Measurements from ENCODE around the gene RALGPS1. TPM values are rescaled to one million over a fixed set of nuclear protein-coding genes. Genes with fewer than 3 reads are reported as not detected.

RALGPS1 gene
- total and polyA plus RNA-seq, 2 of the 13 experiments (the other 11 are each of a cell fraction or from before 2014, with no cell fraction given) = 3.7 to 6.5 TPM

DNA sequence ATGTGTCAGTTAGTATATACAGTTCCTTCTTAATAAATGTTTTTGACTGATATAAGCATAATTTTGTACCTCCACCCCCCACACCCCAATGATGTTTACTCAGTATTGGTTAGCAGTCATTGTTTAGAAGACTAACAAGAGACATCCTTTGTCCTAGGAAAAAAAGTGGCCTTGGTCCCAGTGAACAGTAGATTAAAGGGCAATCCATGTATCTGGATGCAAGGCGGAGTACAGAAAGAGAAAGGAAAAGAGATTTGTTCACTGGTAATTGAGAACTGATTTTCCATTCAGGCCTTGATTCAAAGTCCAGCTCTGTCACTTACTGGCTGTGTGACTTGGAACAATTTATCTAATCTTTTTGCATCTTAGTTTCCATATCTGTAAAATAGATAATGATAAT, 4.6 kb downstream of the RALGPS1 start (continued):
- TF ChIP-seq, protein P1, sequence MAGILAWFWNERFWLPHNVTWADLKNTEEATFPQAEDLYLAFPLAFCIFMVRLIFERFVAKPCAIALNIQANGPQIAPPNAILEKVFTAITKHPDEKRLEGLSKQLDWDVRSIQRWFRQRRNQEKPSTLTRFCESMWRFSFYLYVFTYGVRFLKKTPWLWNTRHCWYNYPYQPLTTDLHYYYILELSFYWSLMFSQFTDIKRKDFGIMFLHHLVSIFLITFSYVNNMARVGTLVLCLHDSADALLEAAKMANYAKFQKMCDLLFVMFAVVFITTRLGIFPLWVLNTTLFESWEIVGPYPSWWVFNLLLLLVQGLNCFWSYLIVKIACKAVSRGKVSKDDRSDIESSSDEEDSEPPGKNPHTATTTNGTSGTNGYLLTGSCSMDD (CRISPR knock-in tag; IDR thresholded peaks at IDR 0.05) = no peak
- TF ChIP-seq SETDB1 (CRISPR knock-in tag; IDR thresholded peaks at IDR 0.05; ENCODE audit: borderline replicate concordance) (no peak), PPARG (CRISPR knock-in tag; conservative IDR thresholded peaks at IDR 0.05) (peak; percentile 82), CEBPB (IDR thresholded peaks at IDR 0.05; ENCODE audit: borderline replicate concordance, low read depth, low read length) (no peak), DNMT3B (CRISPR knock-in tag; conservative IDR thresholded peaks at IDR 0.05) (no peak), IRF2 (CRISPR knock-in tag; IDR thresholded peaks at IDR 0.05) (peak; percentile 51; the same call in 1 of the 2 replicates), PCBP2 (optimal IDR thresholded peaks at IDR 0.05; ENCODE audit: low read depth, low read length, poor library complexity, severe bottlenecking) (no peak), ZNF572 (CRISPR knock-in tag; IDR thresholded peaks at IDR 0.05) (no peak), KMT2A (CRISPR knock-in tag; IDR thresholded peaks at IDR 0.05) (no peak), NCOA2 (CRISPR knock-in tag; IDR thresholded peaks at IDR 0.05) (peak; percentile 71; the same call in 1 of the 2 replicates), ZSCAN31 (CRISPR knock-in tag; IDR thresholded peaks at IDR 0.05; ENCODE audit: low read depth) (no peak), CCAR2 (optimal IDR thresholded peaks at IDR 0.05; ENCODE audit: low read depth, low read length) (no peak), ZNF546 (CRISPR knock-in tag; conservative IDR thresholded peaks at IDR 0.05) (no peak), HMGA1 (CRISPR knock-in tag; conservative IDR thresholded peaks at IDR 0.05) (no peak), AHR (CRISPR knock-in tag; IDR thresholded peaks at IDR 0.05) (no peak), DR1 (CRISPR knock-in tag; IDR thresholded peaks at IDR 0.05) (no peak), ZKSCAN1 (IDR thresholded peaks at IDR 0.05; ENCODE audit: low read length) (no peak), ZNF230 (CRISPR knock-in tag; IDR thresholded peaks at IDR 0.05) (no peak), LCORL (IDR thresholded peaks at IDR 0.05) (no peak), LCORL (CRISPR knock-in tag; IDR thresholded peaks at IDR 0.05) (0 out of 2 replicates have a peak, but pooled peaks have one; percentile 28), MAF1 (CRISPR knock-in tag; IDR thresholded peaks at IDR 0.05; ENCODE audit: borderline replicate concordance) (no peak), ETV6 (CRISPR knock-in tag; conservative IDR thresholded peaks at IDR 0.05) (no peak), NR2F6 (IDR thresholded peaks at IDR 0.05) (peak; percentile 35), NR2F6 (CRISPR knock-in tag; IDR thresholded peaks at IDR 0.05) (0 out of 2 replicates have a peak, but pooled peaks have one; percentile 51)
- TF ChIP-seq, protein P2, sequence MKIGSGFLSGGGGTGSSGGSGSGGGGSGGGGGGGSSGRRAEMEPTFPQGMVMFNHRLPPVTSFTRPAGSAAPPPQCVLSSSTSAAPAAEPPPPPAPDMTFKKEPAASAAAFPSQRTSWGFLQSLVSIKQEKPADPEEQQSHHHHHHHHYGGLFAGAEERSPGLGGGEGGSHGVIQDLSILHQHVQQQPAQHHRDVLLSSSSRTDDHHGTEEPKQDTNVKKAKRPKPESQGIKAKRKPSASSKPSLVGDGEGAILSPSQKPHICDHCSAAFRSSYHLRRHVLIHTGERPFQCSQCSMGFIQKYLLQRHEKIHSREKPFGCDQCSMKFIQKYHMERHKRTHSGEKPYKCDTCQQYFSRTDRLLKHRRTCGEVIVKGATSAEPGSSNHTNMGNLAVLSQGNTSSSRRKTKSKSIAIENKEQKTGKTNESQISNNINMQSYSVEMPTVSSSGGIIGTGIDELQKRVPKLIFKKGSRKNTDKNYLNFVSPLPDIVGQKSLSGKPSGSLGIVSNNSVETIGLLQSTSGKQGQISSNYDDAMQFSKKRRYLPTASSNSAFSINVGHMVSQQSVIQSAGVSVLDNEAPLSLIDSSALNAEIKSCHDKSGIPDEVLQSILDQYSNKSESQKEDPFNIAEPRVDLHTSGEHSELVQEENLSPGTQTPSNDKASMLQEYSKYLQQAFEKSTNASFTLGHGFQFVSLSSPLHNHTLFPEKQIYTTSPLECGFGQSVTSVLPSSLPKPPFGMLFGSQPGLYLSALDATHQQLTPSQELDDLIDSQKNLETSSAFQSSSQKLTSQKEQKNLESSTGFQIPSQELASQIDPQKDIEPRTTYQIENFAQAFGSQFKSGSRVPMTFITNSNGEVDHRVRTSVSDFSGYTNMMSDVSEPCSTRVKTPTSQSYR (CRISPR knock-in tag; IDR thresholded peaks at IDR 0.05; ENCODE audit: borderline replicate concordance) = peak; percentile 88
- TF ChIP-seq, protein P3, sequence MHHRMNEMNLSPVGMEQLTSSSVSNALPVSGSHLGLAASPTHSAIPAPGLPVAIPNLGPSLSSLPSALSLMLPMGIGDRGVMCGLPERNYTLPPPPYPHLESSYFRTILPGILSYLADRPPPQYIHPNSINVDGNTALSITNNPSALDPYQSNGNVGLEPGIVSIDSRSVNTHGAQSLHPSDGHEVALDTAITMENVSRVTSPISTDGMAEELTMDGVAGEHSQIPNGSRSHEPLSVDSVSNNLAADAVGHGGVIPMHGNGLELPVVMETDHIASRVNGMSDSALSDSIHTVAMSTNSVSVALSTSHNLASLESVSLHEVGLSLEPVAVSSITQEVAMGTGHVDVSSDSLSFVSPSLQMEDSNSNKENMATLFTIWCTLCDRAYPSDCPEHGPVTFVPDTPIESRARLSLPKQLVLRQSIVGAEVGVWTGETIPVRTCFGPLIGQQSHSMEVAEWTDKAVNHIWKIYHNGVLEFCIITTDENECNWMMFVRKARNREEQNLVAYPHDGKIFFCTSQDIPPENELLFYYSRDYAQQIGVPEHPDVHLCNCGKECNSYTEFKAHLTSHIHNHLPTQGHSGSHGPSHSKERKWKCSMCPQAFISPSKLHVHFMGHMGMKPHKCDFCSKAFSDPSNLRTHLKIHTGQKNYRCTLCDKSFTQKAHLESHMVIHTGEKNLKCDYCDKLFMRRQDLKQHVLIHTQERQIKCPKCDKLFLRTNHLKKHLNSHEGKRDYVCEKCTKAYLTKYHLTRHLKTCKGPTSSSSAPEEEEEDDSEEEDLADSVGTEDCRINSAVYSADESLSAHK (CRISPR knock-in tag; IDR thresholded peaks at IDR 0.05; ENCODE audit: borderline replicate concordance) = no peak
- TF ChIP-seq, protein P4, sequence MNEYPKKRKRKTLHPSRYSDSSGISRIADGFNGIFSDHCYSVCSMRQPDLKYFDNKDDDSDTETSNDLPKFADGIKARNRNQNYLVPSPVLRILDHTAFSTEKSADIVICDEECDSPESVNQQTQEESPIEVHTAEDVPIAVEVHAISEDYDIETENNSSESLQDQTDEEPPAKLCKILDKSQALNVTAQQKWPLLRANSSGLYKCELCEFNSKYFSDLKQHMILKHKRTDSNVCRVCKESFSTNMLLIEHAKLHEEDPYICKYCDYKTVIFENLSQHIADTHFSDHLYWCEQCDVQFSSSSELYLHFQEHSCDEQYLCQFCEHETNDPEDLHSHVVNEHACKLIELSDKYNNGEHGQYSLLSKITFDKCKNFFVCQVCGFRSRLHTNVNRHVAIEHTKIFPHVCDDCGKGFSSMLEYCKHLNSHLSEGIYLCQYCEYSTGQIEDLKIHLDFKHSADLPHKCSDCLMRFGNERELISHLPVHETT (CRISPR knock-in tag; conservative IDR thresholded peaks at IDR 0.05) = no peak

Measured in HepG2 (cell line).